ENCODE results near the gene BSDC1. TPM values are rescaled to one million over a fixed set of nuclear protein-coding genes. Genes with fewer than 3 reads are reported as not detected.

The BSDC1 gene
- total and polyA plus RNA-seq, 8 donors = 50.6 to 64.8 (median 57.9) TPM

DNA sequence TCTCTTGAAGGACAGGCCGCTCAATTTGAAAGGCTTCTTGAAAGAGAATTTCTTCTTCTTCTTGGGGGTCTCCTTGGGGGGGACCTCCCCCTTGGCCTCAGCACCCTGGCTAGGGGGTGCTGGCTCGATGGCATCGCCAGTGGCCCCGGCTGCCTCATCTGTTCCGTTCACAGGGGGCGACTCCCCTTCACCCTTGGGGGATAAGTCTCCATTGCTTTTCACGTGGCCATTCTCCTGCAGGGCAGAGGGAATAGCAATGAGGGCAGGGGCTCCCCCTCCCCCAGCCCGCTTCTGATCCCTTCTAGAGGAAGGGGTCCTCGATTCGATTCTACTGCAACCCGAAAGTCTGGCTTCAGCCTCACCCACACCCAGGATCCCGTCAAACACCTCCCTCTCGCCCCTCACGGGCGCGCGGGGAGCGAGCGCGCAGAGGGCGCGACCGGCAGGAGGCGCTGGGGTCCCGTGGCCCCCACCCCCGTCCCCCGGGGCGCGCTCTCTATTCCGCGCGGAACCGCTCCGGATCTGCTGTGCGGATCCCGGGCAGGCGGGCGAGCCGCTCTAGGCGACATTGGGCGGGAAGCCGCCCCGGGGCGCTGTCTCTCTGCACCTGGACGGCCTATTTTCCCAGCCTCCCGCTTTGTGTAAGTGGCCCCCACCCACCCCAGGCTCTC lies 59.2 kb downstream of the BSDC1 start:
- H3K36me3 ChIP-seq = peaks cover 0 to 39% of the 10 kb centered on the region in 2 donors
- H3K9me3 ChIP-seq = no peaks in the 10 kb centered on the region
- ATAC-seq (peak; percentile 45), DNase-seq (peak in 3 of 4 donors; percentile 57 to 91 (median 75))
- H3K4me1 ChIP-seq = peaks cover 15 to 59% of the 10 kb centered on the region in 2 donors
- H3K4me3 ChIP-seq = peak overlapping the region; percentile 49 to 54
- intact Hi-C loops (cut with DNase I) = no loop called here
- H3K27ac ChIP-seq = peak overlapping the region; percentile 70 to 84
- peaks cover 0 to 23% of the 10 kb centered on the region in 2 donors for H3K27me3 ChIP-seq
- TF ChIP-seq, protein P1, sequence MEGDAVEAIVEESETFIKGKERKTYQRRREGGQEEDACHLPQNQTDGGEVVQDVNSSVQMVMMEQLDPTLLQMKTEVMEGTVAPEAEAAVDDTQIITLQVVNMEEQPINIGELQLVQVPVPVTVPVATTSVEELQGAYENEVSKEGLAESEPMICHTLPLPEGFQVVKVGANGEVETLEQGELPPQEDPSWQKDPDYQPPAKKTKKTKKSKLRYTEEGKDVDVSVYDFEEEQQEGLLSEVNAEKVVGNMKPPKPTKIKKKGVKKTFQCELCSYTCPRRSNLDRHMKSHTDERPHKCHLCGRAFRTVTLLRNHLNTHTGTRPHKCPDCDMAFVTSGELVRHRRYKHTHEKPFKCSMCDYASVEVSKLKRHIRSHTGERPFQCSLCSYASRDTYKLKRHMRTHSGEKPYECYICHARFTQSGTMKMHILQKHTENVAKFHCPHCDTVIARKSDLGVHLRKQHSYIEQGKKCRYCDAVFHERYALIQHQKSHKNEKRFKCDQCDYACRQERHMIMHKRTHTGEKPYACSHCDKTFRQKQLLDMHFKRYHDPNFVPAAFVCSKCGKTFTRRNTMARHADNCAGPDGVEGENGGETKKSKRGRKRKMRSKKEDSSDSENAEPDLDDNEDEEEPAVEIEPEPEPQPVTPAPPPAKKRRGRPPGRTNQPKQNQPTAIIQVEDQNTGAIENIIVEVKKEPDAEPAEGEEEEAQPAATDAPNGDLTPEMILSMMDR (IDR thresholded peaks at IDR 0.05) = peak; percentile 56 to 71

DNA sequence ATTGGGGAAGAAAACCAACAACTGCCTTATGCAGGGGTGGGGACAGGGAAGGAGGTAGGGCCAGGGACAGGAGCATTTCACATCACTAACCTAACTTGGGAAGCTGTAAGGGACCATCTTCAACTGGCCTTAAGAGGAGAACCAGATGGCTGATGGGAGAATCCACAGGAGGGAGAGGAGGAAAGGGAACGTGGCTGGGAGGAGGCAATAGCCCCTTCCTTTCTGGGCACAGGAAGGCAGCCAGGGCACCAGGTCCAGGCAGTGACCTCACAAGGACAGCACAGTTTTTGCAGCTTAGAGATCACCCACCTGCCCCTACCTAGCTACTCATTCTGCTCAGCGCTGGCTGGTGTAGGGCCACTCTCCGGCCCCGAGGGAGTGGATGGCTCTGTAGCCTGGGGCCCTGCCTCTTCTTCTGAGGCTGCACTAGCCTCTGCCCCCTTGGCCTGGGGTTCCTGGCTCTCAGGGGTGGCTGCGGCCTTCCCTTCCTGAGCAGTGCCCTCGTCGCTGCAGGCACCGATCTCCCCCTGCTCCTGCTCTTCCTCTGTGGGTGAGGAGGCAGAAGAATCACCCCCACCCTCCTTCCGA lies 59.9 kb downstream of the BSDC1 start:
- Histone ChIP-seq H3K9me3 (no peaks in the 10 kb centered on the region), H3K27ac (peak overlapping the region in 1 of 2 donors; percentile 70), H3K4me3 (peak overlapping the region; percentile 49 to 54), H3K36me3 (peaks cover 0 to 45% of the 10 kb centered on the region in 2 donors), H3K4me1 (peaks cover 15 to 53% of the 10 kb centered on the region in 2 donors), H3K27me3 (peaks cover 0 to 23% of the 10 kb centered on the region in 2 donors)
- no peak for DNase-seq
- ATAC-seq = no peak
- intact Hi-C loops (cut with DNase I) = no loop called here
- TF ChIP-seq, protein P1 (IDR thresholded peaks at IDR 0.05) = no peak

DNA sequence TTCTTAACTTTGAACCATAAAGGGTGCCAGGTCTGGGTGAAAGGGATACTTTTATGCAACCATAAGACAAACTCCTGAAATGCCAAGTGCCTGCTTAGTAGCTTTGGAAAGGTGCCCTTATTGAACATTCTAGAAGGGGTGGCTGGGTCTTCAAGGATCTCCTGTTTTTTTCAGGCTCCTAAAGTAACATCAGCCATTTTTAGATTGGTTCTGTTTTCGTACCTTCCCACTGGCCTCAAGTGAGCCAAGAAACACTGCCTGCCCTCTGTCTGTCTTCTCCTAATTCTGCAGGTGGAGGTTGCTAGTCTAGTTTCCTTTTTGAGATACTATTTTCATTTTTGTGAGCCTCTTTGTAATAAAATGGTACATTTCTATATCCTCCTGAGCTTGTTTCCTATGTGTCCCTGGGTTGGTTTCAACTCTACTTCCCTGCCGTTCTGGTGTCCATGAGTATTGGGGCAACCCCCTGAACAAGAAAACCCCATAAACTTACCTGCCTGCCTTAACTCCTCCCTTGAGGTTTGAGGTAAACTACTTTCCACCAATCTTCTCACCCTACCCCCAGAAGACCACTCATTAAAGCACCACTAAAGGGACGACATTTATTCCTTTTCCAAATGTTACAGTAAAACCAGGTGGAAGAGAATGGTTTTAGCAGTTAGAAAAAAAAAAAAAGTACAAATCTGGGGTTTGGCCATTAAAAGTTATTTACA lies 60.8 kb downstream of the BSDC1 start:
- TF ChIP-seq, protein P1 (IDR thresholded peaks at IDR 0.05) = no peak
- Histone ChIP-seq H3K27ac (no peak overlapping the region), H3K9me3 (no peaks in the 10 kb centered on the region), H3K4me1 (peaks cover 15 to 43% of the 10 kb centered on the region in 2 donors), H3K27me3 (peaks cover 0 to 23% of the 10 kb centered on the region in 2 donors), H3K36me3 (peaks cover 0 to 55% of the 10 kb centered on the region in 2 donors), H3K4me3 (no peak overlapping the region)
- no peak for ATAC-seq
- intact Hi-C loops (cut with DNase I) = no loop called here
- DNase-seq = no peak

DNA sequence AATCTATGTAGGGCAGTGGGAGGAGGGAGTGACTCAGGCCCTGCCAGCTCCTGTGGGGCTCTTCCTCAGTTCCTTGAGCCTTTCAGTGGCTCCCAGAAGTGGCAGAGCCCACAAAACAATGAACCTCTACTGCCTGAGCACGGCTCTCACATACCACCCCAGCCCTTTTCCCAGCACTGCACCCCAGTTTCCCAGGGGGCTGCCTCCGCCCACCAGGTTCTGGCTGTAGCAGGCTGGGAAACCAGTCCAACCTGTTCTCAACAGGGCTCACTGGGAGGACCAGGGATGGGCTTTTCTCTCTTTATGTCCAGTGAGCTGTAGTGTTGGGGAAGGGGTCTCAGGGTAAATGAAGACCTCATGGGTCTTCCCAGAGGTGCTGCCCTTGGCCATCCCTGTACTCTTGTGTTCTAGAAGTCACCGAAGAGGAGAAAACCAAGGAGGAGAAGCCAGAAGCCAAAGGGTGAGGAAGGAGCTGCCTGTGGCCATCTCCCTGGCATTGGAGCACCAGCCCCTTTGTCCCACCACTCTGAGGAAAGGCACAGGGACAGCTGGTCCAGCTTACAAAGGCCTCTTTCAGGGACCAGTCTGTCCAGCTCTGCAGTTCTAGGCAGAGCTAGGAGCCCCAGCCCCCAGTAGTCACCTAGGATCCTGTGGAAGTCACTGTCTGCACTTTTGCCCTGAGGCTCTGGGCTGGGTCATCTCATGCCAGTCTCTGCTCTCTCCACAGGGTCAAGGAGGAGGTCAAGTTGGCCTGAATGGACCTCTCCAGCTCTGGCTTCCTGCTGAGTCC lies 61.8 kb downstream of the BSDC1 start:
- peak overlapping the region in 1 of 2 donors; percentile 23 for H3K27ac ChIP-seq
- peak in 1 of 4 donors; percentile 56 for DNase-seq
- no peaks in the 10 kb centered on the region for H3K9me3 ChIP-seq
- peaks cover 15 to 34% of the 10 kb centered on the region in 2 donors for H3K4me1 ChIP-seq
- peaks cover 0 to 64% of the 10 kb centered on the region in 2 donors for H3K36me3 ChIP-seq
- TF ChIP-seq, protein P1 (IDR thresholded peaks at IDR 0.05) = no peak
- H3K4me3 ChIP-seq = no peak overlapping the region
- intact Hi-C loops (cut with DNase I) = no loop called here
- no peak for ATAC-seq
- peaks cover 0 to 23% of the 10 kb centered on the region in 2 donors for H3K27me3 ChIP-seq

Data from left lung (tissue), 10 donors.